ENCODE data around the gene SYTL5.

SYTL5 gene

GRCh38 chrX:38055170-38055847, 49.0 kb downstream of the SYTL5 start:
- ATAC-seq = no peak
- H3K4me3 Mint-ChIP-seq = no peak overlapping the region
- H3K9me3 Mint-ChIP-seq = no peaks in the 10 kb centered on the region
- H3K36me3 Mint-ChIP-seq = no peaks in the 10 kb centered on the region
- no peak overlapping the region for H3K27ac Mint-ChIP-seq
- no peaks in the 10 kb centered on the region for H3K4me1 Mint-ChIP-seq
- H3K27me3 Mint-ChIP-seq = no peaks in the 10 kb centered on the region

GRCh38 chrX:38060331-38060878, 54.1 kb downstream of the SYTL5 start:
- Mint-ChIP-seq H3K27ac (no peak overlapping the region), H3K4me3 (no peak overlapping the region), H3K4me1 (no peaks in the 10 kb centered on the region), H3K27me3 (no peaks in the 10 kb centered on the region), H3K36me3 (no peaks in the 10 kb centered on the region), H3K9me3 (no peaks in the 10 kb centered on the region)
- ATAC-seq = no peak

- Mint-ChIP-seq H3K36me3 (no peaks in the 10 kb centered on the region), H3K27me3 (no peaks in the 10 kb centered on the region), H3K4me1 (no peaks in the 10 kb centered on the region), H3K9me3 (no peaks in the 10 kb centered on the region), H3K4me3 (no peak overlapping the region), H3K27ac (no peak overlapping the region)
- ATAC-seq = no peak
Observed at GRCh38 chrX:38061335-38061734, 55.0 kb downstream of the SYTL5 start.

- no peaks in the 10 kb centered on the region for H3K27me3 Mint-ChIP-seq
- no peaks in the 10 kb centered on the region for H3K4me1 Mint-ChIP-seq
- H3K4me3 Mint-ChIP-seq = no peak overlapping the region
- no peak overlapping the region for H3K27ac Mint-ChIP-seq
- H3K36me3 Mint-ChIP-seq = no peaks in the 10 kb centered on the region
- no peaks in the 10 kb centered on the region for H3K9me3 Mint-ChIP-seq
- ATAC-seq = no peak
Observed at GRCh38 chrX:38066934-38067333, 60.6 kb downstream of the SYTL5 start.

- Mint-ChIP-seq H3K9me3 (no peaks in the 10 kb centered on the region), H3K27ac (no peak overlapping the region), H3K4me1 (no peaks in the 10 kb centered on the region), H3K36me3 (no peaks in the 10 kb centered on the region), H3K4me3 (no peak overlapping the region), H3K27me3 (no peaks in the 10 kb centered on the region)
- no peak for ATAC-seq
Observed at GRCh38 chrX:38069273-38069672, 62.9 kb downstream of the SYTL5 start.

- Mint-ChIP-seq H3K36me3 (no peaks in the 10 kb centered on the region), H3K9me3 (no peaks in the 10 kb centered on the region), H3K27me3 (no peaks in the 10 kb centered on the region), H3K4me3 (no peak overlapping the region), H3K27ac (no peak overlapping the region), H3K4me1 (no peaks in the 10 kb centered on the region)
- no peak for ATAC-seq
Observed at GRCh38 chrX:38069991-38070390, 63.6 kb downstream of the SYTL5 start.

- H3K4me3 Mint-ChIP-seq = no peak overlapping the region
- H3K9me3 Mint-ChIP-seq = no peaks in the 10 kb centered on the region
- H3K27me3 Mint-ChIP-seq = no peaks in the 10 kb centered on the region
- no peaks in the 10 kb centered on the region for H3K36me3 Mint-ChIP-seq
- ATAC-seq = no peak
- H3K27ac Mint-ChIP-seq = no peak overlapping the region
- no peaks in the 10 kb centered on the region for H3K4me1 Mint-ChIP-seq
Observed at GRCh38 chrX:38079463-38079862, 73.1 kb downstream of the SYTL5 start.

GRCh38 chrX:38080808-38081207, 74.5 kb downstream of the SYTL5 start:
- Mint-ChIP-seq H3K27ac (no peak overlapping the region), H3K27me3 (no peaks in the 10 kb centered on the region), H3K36me3 (no peaks in the 10 kb centered on the region), H3K9me3 (no peaks in the 10 kb centered on the region), H3K4me3 (no peak overlapping the region), H3K4me1 (no peaks in the 10 kb centered on the region)
- ATAC-seq = no peak

GRCh38 chrX:38081909-38082308, 75.6 kb downstream of the SYTL5 start:
- Mint-ChIP-seq H3K4me3 (no peak overlapping the region), H3K36me3 (no peaks in the 10 kb centered on the region), H3K27ac (no peak overlapping the region), H3K4me1 (no peaks in the 10 kb centered on the region), H3K9me3 (no peaks in the 10 kb centered on the region), H3K27me3 (no peaks in the 10 kb centered on the region)
- no peak for ATAC-seq

- Mint-ChIP-seq H3K27ac (no peak overlapping the region), H3K4me1 (no peaks in the 10 kb centered on the region), H3K4me3 (no peak overlapping the region), H3K36me3 (no peaks in the 10 kb centered on the region), H3K27me3 (no peaks in the 10 kb centered on the region), H3K9me3 (no peaks in the 10 kb centered on the region)
- ATAC-seq = no peak
Observed at GRCh38 chrX:38082309-38082708, 76.0 kb downstream of the SYTL5 start.

- ATAC-seq = no peak
- no peak overlapping the region for H3K4me3 Mint-ChIP-seq
- no peaks in the 10 kb centered on the region for H3K9me3 Mint-ChIP-seq
- no peaks in the 10 kb centered on the region for H3K36me3 Mint-ChIP-seq
- no peaks in the 10 kb centered on the region for H3K27me3 Mint-ChIP-seq
- no peak overlapping the region for H3K27ac Mint-ChIP-seq
- H3K4me1 Mint-ChIP-seq = no peaks in the 10 kb centered on the region
Observed at GRCh38 chrX:38085813-38086212, 79.5 kb downstream of the SYTL5 start.

- no peaks in the 10 kb centered on the region for H3K27me3 Mint-ChIP-seq
- no peak for ATAC-seq
- H3K27ac Mint-ChIP-seq = no peak overlapping the region
- H3K4me3 Mint-ChIP-seq = no peak overlapping the region
- H3K9me3 Mint-ChIP-seq = no peaks in the 10 kb centered on the region
- H3K36me3 Mint-ChIP-seq = no peaks in the 10 kb centered on the region
- no peaks in the 10 kb centered on the region for H3K4me1 Mint-ChIP-seq
Observed at GRCh38 chrX:38086451-38087215, 80.3 kb downstream of the SYTL5 start.

- Mint-ChIP-seq H3K36me3 (no peaks in the 10 kb centered on the region), H3K4me1 (no peaks in the 10 kb centered on the region), H3K27ac (no peak overlapping the region), H3K9me3 (no peaks in the 10 kb centered on the region), H3K4me3 (no peak overlapping the region), H3K27me3 (no peaks in the 10 kb centered on the region)
- no peak for ATAC-seq
Observed at GRCh38 chrX:38087594-38087993, 81.2 kb downstream of the SYTL5 start.

- H3K36me3 Mint-ChIP-seq = no peaks in the 10 kb centered on the region
- H3K27ac Mint-ChIP-seq = no peak overlapping the region
- no peaks in the 10 kb centered on the region for H3K9me3 Mint-ChIP-seq
- no peak for ATAC-seq
- H3K27me3 Mint-ChIP-seq = no peaks in the 10 kb centered on the region
- H3K4me1 Mint-ChIP-seq = no peaks in the 10 kb centered on the region
- no peak overlapping the region for H3K4me3 Mint-ChIP-seq
Observed at GRCh38 chrX:38089173-38089982, 83.0 kb downstream of the SYTL5 start.

GRCh38 chrX:38095971-38096529, 89.7 kb downstream of the SYTL5 start:
- H3K27ac Mint-ChIP-seq = no peak overlapping the region
- no peaks in the 10 kb centered on the region for H3K4me1 Mint-ChIP-seq
- H3K4me3 Mint-ChIP-seq = no peak overlapping the region
- H3K27me3 Mint-ChIP-seq = no peaks in the 10 kb centered on the region
- H3K36me3 Mint-ChIP-seq = no peaks in the 10 kb centered on the region
- ATAC-seq = no peak
- no peaks in the 10 kb centered on the region for H3K9me3 Mint-ChIP-seq

Data from stimulated activated memory B cell treated with anti-CD40 and anti-IgM and Interleukin-4, amounts not matched to agents 10 μg/mL and 1 μg/mL and 100 μg/mL, for 72 hours (primary cell).